Measurements from ENCODE around the gene GGTLC3.
"Not testable (repeated sequence)": the region's sequence is repeated elsewhere in the genome, so short reads cannot be mapped to it uniquely, and the experiment has no call there.

- TF ChIP-seq EZH2phosphoT487 (IDR thresholded peaks at IDR 0.05; ENCODE audit: unreplicated experiment); EZH2 (IDR thresholded peaks at IDR 0.05; ENCODE audit: low read depth, unreplicated experiment); CTCF (conservative IDR thresholded peaks at IDR 0.05; ENCODE audit: low read depth in 2 of 2); STAT1 (IDR thresholded peaks at IDR 0.05; ENCODE audit: unreplicated experiment); CREB1 (CRISPR knock-in tag; IDR thresholded peaks at IDR 0.05; ENCODE audit: low read depth); REST (IDR thresholded peaks at IDR 0.05; ENCODE audit: unreplicated experiment); POLR2AphosphoS5 (IDR thresholded peaks at IDR 0.05; ENCODE audit: low read depth): not testable (repeated sequence)
Measured at GRCh38 chr22:18543400-18543799, 25.4 kb upstream of the GGTLC3 start.

All from GM23338 (cell line).